RWPE2 (cell line): ENCODE results near the gene GATD1.

Experiments
- ATAC-seq: fragments of 200-7000 bp; cut with Tn5 transposase; 3 replicates; pipeline ENCODE4 v1.9.1; 2021; ENCODE audit warnings: low read depth
- DNase-seq: peaks from one replicate; pipeline ENCODE4 v3.0.0-alpha.2; 2020; ENCODE audit warnings: low spot score
- H3K27ac ChIP-seq: fragments of 450-650 bp; 2 replicates; pipeline ENCODE4 v1.5.1; 2017; ENCODE audit warnings: mild to moderate bottlenecking; ENCODE audit not compliant: poor library complexity, severe bottlenecking
- H3K27me3 ChIP-seq: fragments of 250-450 bp; sonication (Bioruptor Pico); 2 replicates; pipeline ENCODE4 v1.5.1; 2021; ENCODE audit warnings: mild to moderate bottlenecking, moderate library complexity; ENCODE audit not compliant: insufficient read depth, poor library complexity, severe bottlenecking
- H3K36me3 ChIP-seq: fragments of 250-450 bp; sonication (Bioruptor Pico); 2 replicates; pipeline ENCODE4 v1.5.1; 2020; ENCODE audit warnings: low read depth, mild to moderate bottlenecking, moderate library complexity
- H3K4me1 ChIP-seq: fragments of 250-450 bp; sonication (Bioruptor Pico); 2 replicates; pipeline ENCODE4 v1.5.1; 2021; ENCODE audit warnings: mild to moderate bottlenecking, moderate library complexity; ENCODE audit not compliant: insufficient read depth, poor library complexity, severe bottlenecking
- H3K4me3 ChIP-seq: fragments of 250-450 bp; sonication (Bioruptor Pico); 2 replicates; pipeline ENCODE4 v1.5.1; 2021; ENCODE audit warnings: mild to moderate bottlenecking, moderate library complexity; ENCODE audit not compliant: severe bottlenecking
- H3K9me3 ChIP-seq: fragments of 250-450 bp; sonication (Bioruptor Pico); 2 replicates; pipeline ENCODE4 v1.5.1; 2021; ENCODE audit warnings: mild to moderate bottlenecking, moderate library complexity; ENCODE audit not compliant: severe bottlenecking
- CTCF ChIP-seq: fragments of 450-650 bp; IDR thresholded peaks from one replicate; pipeline ENCODE4 v1.5.1; 2017; ENCODE audit warnings: mild to moderate bottlenecking, moderate library complexity; ENCODE audit not compliant: poor library complexity, severe bottlenecking

The GATD1 gene

GRCh38 chr11:802018-802617, 24.8 kb upstream of the GATD1 start:
- TF ChIP-seq CTCF, result no peak
- Histone ChIP-seq H3K9me3 (no peaks in the 10 kb centered on the region), H3K4me3 (no peak overlapping the region), H3K36me3 (peaks cover 20% of the 10 kb centered on the region), H3K27me3 (no peaks in the 10 kb centered on the region), H3K27ac (no peak overlapping the region), H3K4me1 (peaks cover 3% of the 10 kb centered on the region)
- ATAC-seq, result no peak
- no peak for DNase-seq

- Histone ChIP-seq H3K27me3 (no peaks in the 10 kb centered on the region), H3K27ac (no peak overlapping the region), H3K4me1 (peaks cover 6% of the 10 kb centered on the region), H3K36me3 (peaks cover 20% of the 10 kb centered on the region), H3K9me3 (no peaks in the 10 kb centered on the region), H3K4me3 (no peak overlapping the region)
- DNase-seq (no peak), ATAC-seq (no peak)
- no peak for TF ChIP-seq CTCF
Measured at GRCh38 chr11:801097-801780, 24.0 kb upstream of the GATD1 start.

GRCh38 chr11:800473-800872, 23.2 kb upstream of the GATD1 start:
- peaks cover 6% of the 10 kb centered on the region for H3K4me1 ChIP-seq
- H3K27ac ChIP-seq, result no peak overlapping the region
- no peak overlapping the region for H3K4me3 ChIP-seq
- H3K9me3 ChIP-seq, result no peaks in the 10 kb centered on the region
- ATAC-seq (no peak), DNase-seq (no peak)
- TF ChIP-seq CTCF, result no peak
- peaks cover 20% of the 10 kb centered on the region for H3K36me3 ChIP-seq
- no peaks in the 10 kb centered on the region for H3K27me3 ChIP-seq

- H3K27ac ChIP-seq, result no peak overlapping the region
- H3K9me3 ChIP-seq, result no peaks in the 10 kb centered on the region
- peaks cover 6% of the 10 kb centered on the region for H3K4me1 ChIP-seq
- peaks cover 20% of the 10 kb centered on the region for H3K36me3 ChIP-seq
- H3K4me3 ChIP-seq, result no peak overlapping the region
- no peaks in the 10 kb centered on the region for H3K27me3 ChIP-seq
- DNase-seq, result no peak
- no peak for TF ChIP-seq CTCF
- ATAC-seq, result no peak
Measured at GRCh38 chr11:799641-800316, 22.5 kb upstream of the GATD1 start.
